Parathyroid adenoma (tissue), 2 donors: Measurements from ENCODE around the gene MAFB.
A peak's percentile ranks its signal among the peaks of the same experiment; 100 is the strongest.

Source experiments
- H2AFZ ChIP-seq: fragments of 300-600 bp; sonication (generic); one replicate; pipeline ENCODE4 v1.7.0; 2017; ENCODE audit warnings: antibody characterized with exemption, mild to moderate bottlenecking
- H3K27ac ChIP-seq: fragments of 300-600 bp; sonication (generic); one replicate; pipeline ENCODE4 v1.7.0; 2017
- H3K27me3 ChIP-seq: fragments of 300-600 bp; sonication (generic); one replicate; pipeline ENCODE4 v1.7.0; 2017; ENCODE audit warnings: low read length; ENCODE audit not compliant: control insufficient read depth, insufficient read depth
- H3K36me3 ChIP-seq: fragments of 300-600 bp; sonication (generic); one replicate; pipeline ENCODE4 v1.7.0; 2017; ENCODE audit warnings: low read length; ENCODE audit not compliant: control insufficient read depth, insufficient read depth
- H3K4me1 ChIP-seq: fragments of 300-600 bp; sonication (generic); one replicate; pipeline ENCODE4 v1.7.0; 2017; ENCODE audit warnings: control low read depth
- H3K4me2 ChIP-seq: fragments of 300-600 bp; sonication (generic); one replicate; pipeline ENCODE4 v1.7.0; 2017; ENCODE audit warnings: low read length
- H3K4me3 ChIP-seq: fragments of 300-600 bp; sonication (generic); one replicate; pipeline ENCODE4 v1.7.0; 2017; ENCODE audit warnings: low read depth, low read length
- H3K79me2 ChIP-seq: fragments of 300-600 bp; sonication (generic); one replicate; pipeline ENCODE4 v1.7.0; 2017; ENCODE audit warnings: control low read depth
- H3K9ac ChIP-seq: fragments of 300-600 bp; sonication (generic); one replicate; pipeline ENCODE4 v1.7.0; 2017; ENCODE audit warnings: mild to moderate bottlenecking
- H3K9me3 ChIP-seq: fragments of 300-600 bp; sonication (generic); one replicate; pipeline ENCODE4 v1.7.0; 2017; ENCODE audit warnings: low read length; ENCODE audit not compliant: control insufficient read depth
- CTCF ChIP-seq: fragments of 300-600 bp; sonication (generic); IDR thresholded peaks from one replicate; pipeline ENCODE4 v1.7.0; 2017; ENCODE audit warnings: antibody characterized with exemption, mild to moderate bottlenecking
- donor health status: primary hyperparathyroidism.

MAFB gene

GRCh38 chr20:40638414-40638813 lies 50.6 kb downstream of the MAFB start:
- Histone ChIP-seq H3K4me2 (peak overlapping the region; percentile 14), H3K36me3 (no peaks in the 10 kb centered on the region), H3K4me3 (no peak overlapping the region), H3K79me2 (no peaks in the 10 kb centered on the region), H3K4me1 (peaks cover 8% of the 10 kb centered on the region), H3K27me3 (no peaks in the 10 kb centered on the region), H3K9me3 (no peaks in the 10 kb centered on the region), H3K9ac (no peak overlapping the region), H3K27ac (no peak overlapping the region), H2AFZ (no peak overlapping the region)
- TF ChIP-seq CTCF = no peak

- Histone ChIP-seq H3K79me2 (no peaks in the 10 kb centered on the region), H3K27me3 (no peaks in the 10 kb centered on the region), H3K9ac (no peak overlapping the region), H3K4me1 (peaks cover 8% of the 10 kb centered on the region), H3K27ac (no peak overlapping the region), H3K4me2 (no peak overlapping the region), H3K36me3 (no peaks in the 10 kb centered on the region), H3K9me3 (no peaks in the 10 kb centered on the region), H2AFZ (no peak overlapping the region), H3K4me3 (no peak overlapping the region)
- TF ChIP-seq CTCF = no peak
These were observed 51.9 kb downstream of the MAFB start for GRCh38 chr20:40637176-40637575.

- H3K9ac ChIP-seq = no peak overlapping the region
- no peak for TF ChIP-seq CTCF
- no peaks in the 10 kb centered on the region for H3K27me3 ChIP-seq
- no peaks in the 10 kb centered on the region for H3K36me3 ChIP-seq
- peaks cover 8% of the 10 kb centered on the region for H3K4me1 ChIP-seq
- H3K9me3 ChIP-seq = no peaks in the 10 kb centered on the region
- H3K4me2 ChIP-seq = no peak overlapping the region
- no peak overlapping the region for H3K4me3 ChIP-seq
- no peak overlapping the region for H3K27ac ChIP-seq
- no peaks in the 10 kb centered on the region for H3K79me2 ChIP-seq
- no peak overlapping the region for H2AFZ ChIP-seq
These were observed 52.5 kb downstream of the MAFB start for GRCh38 chr20:40636486-40636885.

- H2AFZ ChIP-seq = no peak overlapping the region
- no peak overlapping the region for H3K4me3 ChIP-seq
- no peaks in the 10 kb centered on the region for H3K36me3 ChIP-seq
- H3K9ac ChIP-seq = no peak overlapping the region
- H3K27me3 ChIP-seq = no peaks in the 10 kb centered on the region
- H3K27ac ChIP-seq = no peak overlapping the region
- TF ChIP-seq CTCF = no peak
- no peaks in the 10 kb centered on the region for H3K9me3 ChIP-seq
- H3K4me1 ChIP-seq = peaks cover 8% of the 10 kb centered on the region
- no peak overlapping the region for H3K4me2 ChIP-seq
- no peaks in the 10 kb centered on the region for H3K79me2 ChIP-seq
These were observed 53.1 kb downstream of the MAFB start for GRCh38 chr20:40635971-40636370.
